ENCODE results near the gene ARHGAP25. TPM values are rescaled to one million over a fixed set of nuclear protein-coding genes. Genes with fewer than 3 reads are reported as not detected.

Gene ARHGAP25
- total and polyA plus RNA-seq, 10 of the 15 experiments (the other 5 are each of a cell fraction or from before 2014, with no cell fraction given): 0.15 to 1.0 (median 0.46) TPM

DNA sequence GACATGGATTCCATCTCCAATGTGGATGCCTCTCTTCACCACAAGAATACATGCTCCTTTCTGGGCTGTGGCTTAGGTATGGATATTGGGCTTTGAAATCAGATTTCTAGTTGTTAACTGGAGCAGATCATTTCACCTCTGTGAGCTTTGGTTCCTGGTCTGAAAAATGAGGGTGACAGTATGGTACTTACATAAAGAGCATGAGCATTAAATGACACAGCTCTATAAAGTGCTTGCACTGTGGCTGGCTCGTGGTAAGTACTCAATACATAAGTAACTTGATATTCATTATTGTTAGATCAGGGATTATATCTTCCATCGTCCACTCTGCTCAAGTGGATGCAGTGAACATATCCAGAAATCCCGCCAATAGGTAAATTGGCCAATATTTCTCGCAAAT, 33.4 kb downstream of the ARHGAP25 start (continued):
- TF ChIP-seq, protein P1, sequence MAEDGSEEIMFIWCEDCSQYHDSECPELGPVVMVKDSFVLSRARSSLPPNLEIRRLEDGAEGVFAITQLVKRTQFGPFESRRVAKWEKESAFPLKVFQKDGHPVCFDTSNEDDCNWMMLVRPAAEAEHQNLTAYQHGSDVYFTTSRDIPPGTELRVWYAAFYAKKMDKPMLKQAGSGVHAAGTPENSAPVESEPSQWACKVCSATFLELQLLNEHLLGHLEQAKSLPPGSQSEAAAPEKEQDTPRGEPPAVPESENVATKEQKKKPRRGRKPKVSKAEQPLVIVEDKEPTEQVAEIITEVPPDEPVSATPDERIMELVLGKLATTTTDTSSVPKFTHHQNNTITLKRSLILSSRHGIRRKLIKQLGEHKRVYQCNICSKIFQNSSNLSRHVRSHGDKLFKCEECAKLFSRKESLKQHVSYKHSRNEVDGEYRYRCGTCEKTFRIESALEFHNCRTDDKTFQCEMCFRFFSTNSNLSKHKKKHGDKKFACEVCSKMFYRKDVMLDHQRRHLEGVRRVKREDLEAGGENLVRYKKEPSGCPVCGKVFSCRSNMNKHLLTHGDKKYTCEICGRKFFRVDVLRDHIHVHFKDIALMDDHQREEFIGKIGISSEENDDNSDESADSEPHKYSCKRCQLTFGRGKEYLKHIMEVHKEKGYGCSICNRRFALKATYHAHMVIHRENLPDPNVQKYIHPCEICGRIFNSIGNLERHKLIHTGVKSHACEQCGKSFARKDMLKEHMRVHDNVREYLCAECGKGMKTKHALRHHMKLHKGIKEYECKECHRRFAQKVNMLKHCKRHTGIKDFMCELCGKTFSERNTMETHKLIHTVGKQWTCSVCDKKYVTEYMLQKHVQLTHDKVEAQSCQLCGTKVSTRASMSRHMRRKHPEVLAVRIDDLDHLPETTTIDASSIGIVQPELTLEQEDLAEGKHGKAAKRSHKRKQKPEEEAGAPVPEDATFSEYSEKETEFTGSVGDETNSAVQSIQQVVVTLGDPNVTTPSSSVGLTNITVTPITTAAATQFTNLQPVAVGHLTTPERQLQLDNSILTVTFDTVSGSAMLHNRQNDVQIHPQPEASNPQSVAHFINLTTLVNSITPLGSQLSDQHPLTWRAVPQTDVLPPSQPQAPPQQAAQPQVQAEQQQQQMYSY (CRISPR knock-in tag; IDR thresholded peaks at IDR 0.05): no peak
- TF ChIP-seq, protein P2, sequence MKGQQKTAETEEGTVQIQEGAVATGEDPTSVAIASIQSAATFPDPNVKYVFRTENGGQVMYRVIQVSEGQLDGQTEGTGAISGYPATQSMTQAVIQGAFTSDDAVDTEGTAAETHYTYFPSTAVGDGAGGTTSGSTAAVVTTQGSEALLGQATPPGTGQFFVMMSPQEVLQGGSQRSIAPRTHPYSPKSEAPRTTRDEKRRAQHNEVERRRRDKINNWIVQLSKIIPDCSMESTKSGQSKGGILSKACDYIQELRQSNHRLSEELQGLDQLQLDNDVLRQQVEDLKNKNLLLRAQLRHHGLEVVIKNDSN (IDR thresholded peaks at IDR 0.05; ENCODE audit: borderline replicate concordance, extremely low read length, insufficient read depth, low read depth, low read length): no peak
- TF ChIP-seq SMC3 (IDR thresholded peaks at IDR 0.05; ENCODE audit: borderline replicate concordance, low read length) (no peak), DPF2 (IDR thresholded peaks at IDR 0.05) (no peak), EED (IDR thresholded peaks at IDR 0.05; ENCODE audit: low read depth) (no peak), BHLHE40 (IDR thresholded peaks at IDR 0.05; ENCODE audit: borderline replicate concordance in 1 of 2, low read depth in 2 of 2, low read length in 1 of 2) (no peak)

DNA sequence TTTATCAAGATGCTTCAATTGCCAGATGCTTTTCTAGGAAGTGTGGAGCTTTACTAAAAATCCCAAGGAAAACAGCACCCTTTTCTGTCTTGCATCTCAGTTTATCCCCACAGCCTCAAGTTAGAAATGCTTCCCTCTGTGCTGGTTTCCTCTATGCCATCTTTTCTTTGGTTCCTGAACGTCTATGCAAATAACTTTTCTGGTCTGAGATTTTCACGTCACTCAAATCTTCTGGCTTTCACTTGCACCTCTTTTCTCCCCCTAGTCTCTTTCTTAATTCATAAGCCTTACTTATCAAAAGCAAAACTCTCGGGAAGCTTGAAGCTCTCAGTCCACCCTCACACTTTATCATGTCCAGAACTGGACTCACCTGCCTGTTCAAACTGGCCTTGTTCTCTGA, 33.9 kb downstream of the ARHGAP25 start:
- ChIA-PET POLR2A (no interaction called here), CTCF (interaction anchor here (1.1 to 1.9 kb wide), 3 partner anchors 17 to 68 kb away, joined by 3 to 8 read pairs (median 3); no protein-coding TSS in a partner anchor), RAD21 (ENCODE audit: unreplicated experiment) (interaction anchor here (1.2 kb wide), 1 partner anchor 17 kb away, joined by 4 read pairs; no protein-coding TSS in a partner anchor), SMC1A (ENCODE audit: uncharacterized antibody, unreplicated experiment) (interaction anchor here (0.9 to 1.9 kb wide), 2 partner anchors 11 to 15 kb away, joined by 3 to 4 read pairs; no protein-coding TSS in a partner anchor)
- no peaks in the 10 kb centered on the region for H4K20me1 ChIP-seq (ENCODE audit: control insufficient read depth, insufficient read depth)
- ATAC-seq (no peak), DNase-seq (ENCODE audit: low read depth, low spot score) (no peak), FAIRE-seq (no peak)
- peaks cover 2 to 10% of the 10 kb centered on the region in 2 experiments; a peak in 3 of 4 replicates for H3K27me3 ChIP-seq (replicated peaks in 1 of 2; ENCODE audit: control insufficient read depth in 2 of 2, insufficient read depth in 2 of 2, low read length in 1 of 2)
- peak overlapping the region; percentile 41; the same call in 1 of the 2 replicates for H3K4me2 ChIP-seq (ENCODE audit: control insufficient read depth, insufficient read depth)
- H3K4me3 ChIP-seq: no peak overlapping the region
- no TSS peak for BruUV-seq (replicated peaks)
- intact Hi-C loops (cut with micrococcal nuclease; ENCODE audit: unreplicated experiment) (no loop called here), in situ Hi-C loops (cut with MboI) (no loop called here)
- TF ChIP-seq, protein P3, sequence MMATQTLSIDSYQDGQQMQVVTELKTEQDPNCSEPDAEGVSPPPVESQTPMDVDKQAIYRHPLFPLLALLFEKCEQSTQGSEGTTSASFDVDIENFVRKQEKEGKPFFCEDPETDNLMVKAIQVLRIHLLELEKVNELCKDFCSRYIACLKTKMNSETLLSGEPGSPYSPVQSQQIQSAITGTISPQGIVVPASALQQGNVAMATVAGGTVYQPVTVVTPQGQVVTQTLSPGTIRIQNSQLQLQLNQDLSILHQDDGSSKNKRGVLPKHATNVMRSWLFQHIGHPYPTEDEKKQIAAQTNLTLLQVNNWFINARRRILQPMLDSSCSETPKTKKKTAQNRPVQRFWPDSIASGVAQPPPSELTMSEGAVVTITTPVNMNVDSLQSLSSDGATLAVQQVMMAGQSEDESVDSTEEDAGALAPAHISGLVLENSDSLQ (IDR thresholded peaks at IDR 0.05): peak; percentile 50
- TF ChIP-seq SREBF2 (IDR thresholded peaks at IDR 0.05; ENCODE audit: low read length) (no peak), MTA3 (IDR thresholded peaks at IDR 0.05; ENCODE audit: borderline replicate concordance, low read length) (no peak)
- TF ChIP-seq, protein P4, sequence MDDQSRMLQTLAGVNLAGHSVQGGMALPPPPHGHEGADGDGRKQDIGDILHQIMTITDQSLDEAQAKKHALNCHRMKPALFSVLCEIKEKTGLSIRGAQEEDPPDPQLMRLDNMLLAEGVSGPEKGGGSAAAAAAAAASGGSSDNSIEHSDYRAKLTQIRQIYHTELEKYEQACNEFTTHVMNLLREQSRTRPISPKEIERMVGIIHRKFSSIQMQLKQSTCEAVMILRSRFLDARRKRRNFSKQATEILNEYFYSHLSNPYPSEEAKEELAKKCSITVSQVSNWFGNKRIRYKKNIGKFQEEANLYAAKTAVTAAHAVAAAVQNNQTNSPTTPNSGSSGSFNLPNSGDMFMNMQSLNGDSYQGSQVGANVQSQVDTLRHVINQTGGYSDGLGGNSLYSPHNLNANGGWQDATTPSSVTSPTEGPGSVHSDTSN (IDR thresholded peaks at IDR 0.05; ENCODE audit: insufficient replicate concordance, low read depth, low read length): peak; percentile 16
- H3K36me3 ChIP-seq (ENCODE audit: control insufficient read depth in 2 of 2, insufficient read depth in 2 of 2, low read length in 1 of 2): no peaks in the 10 kb centered on the region
- no peaks in the 10 kb centered on the region; the same call in 2 of the 3 replicates for H3K9me3 ChIP-seq (replicated peaks; ENCODE audit: control insufficient read depth, insufficient read depth, low read length)
- H3K27ac ChIP-seq (ENCODE audit: control insufficient read depth, insufficient read depth): 0 out of 2 replicates have a peak overlapping the region, but pooled peaks have one; percentile 29
- no peaks in the 10 kb centered on the region for H3K79me2 ChIP-seq (ENCODE audit: control insufficient read depth, insufficient read depth, low read length)
- 17% methylated on average over 3 of the region's 3 CpGs for WGBS (ENCODE audit: insufficient coverage, insufficient replicate concordance, low lambda C conversion rate, missing lambda C conversion rate)
- peaks cover 59% of the 10 kb centered on the region for H3K4me1 ChIP-seq (ENCODE audit: control insufficient read depth, insufficient read depth, low read length)
- H2AFZ ChIP-seq (ENCODE audit: control insufficient read depth, low read depth, low read length): no peak overlapping the region
- H3K9ac ChIP-seq (ENCODE audit: control insufficient read depth, insufficient read depth, low read length): no peak overlapping the region

Data from GM12878 (cell line).